HG03175 (cell line): Measurements from ENCODE around the gene LTBP1.
"Not testable (repeated sequence)": the region's sequence is repeated elsewhere in the genome, so short reads cannot be mapped to it uniquely, and the experiment has no call there.

Source experiments
- ATAC-seq: cut with Tn5 transposase; IDR thresholded peaks from one replicate; pipeline ENCODE4 v1.9.1; 2021; ENCODE audit warnings: mild to moderate bottlenecking, moderate library complexity; ENCODE audit not compliant: unreplicated experiment

Gene LTBP1

DNA sequence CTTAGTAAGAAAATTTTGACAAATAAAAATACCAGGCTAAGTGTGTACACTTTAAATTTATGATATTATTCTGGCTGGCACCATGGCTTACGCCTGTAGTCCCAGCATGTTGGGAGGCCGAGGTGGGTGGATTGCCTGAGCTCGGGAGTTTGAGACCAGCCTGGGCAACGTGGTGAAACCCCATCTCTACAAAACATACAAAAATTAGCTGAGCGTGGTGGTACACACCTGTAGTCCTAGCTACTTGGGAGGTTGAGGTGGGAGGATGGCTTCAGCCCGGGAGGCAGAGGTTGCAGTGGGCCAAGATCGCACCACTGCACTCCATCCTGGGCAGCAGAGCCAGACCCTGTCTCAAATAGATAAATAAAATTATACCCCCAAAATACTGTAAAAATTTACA lies 421.8 kb downstream of the LTBP1 start:
- not testable (repeated sequence) for ATAC-seq

DNA sequence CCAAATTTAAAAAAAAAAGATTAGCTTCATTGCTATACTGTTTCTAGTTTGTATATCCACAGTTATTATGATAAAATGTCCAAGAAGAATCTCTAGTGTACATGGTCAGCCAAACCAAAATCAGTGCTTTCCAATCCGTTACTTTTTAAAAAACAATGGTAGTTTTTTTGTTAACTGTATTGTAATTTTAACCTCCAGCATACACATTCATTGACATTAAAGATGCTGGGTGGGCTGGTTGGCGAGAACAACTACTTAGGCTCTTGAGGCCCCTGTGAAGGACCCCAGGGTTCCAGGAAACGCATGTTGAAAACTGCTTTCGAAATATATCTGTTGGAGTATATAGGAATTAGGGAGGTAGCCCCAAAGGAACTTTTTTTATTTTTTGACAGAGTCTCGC lies 422.4 kb downstream of the LTBP1 start:
- ATAC-seq, result no peak

DNA sequence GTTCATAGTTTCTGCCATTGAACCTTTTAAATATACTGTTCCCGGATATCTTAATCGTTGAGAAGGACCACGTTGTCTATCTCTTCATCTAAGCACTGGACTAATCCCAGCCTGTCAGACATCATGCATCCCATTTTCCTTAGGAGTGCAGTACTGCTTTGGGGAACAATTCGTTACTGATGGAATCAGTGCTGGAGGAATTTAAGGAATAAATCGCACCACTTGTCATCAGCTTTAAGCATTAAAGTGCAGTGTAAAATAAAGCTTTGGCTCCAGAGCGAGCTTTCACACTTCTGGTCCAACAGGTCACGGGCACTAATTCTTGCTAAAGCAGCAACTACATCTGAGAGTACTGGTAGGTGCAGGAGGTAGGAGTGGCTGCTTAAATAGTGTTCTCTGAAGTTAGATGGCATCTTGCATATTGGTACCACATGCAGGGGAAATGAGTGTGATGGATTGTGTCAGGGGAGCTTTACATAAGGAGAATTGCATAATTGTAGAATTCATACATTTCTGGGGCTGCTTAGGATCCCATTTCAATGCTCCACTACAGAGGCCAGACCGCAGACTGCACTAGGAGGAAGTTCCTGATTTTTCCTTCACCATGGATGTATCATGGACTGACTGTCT lies 424.0 kb downstream of the LTBP1 start:
- ATAC-seq, result no peak

DNA sequence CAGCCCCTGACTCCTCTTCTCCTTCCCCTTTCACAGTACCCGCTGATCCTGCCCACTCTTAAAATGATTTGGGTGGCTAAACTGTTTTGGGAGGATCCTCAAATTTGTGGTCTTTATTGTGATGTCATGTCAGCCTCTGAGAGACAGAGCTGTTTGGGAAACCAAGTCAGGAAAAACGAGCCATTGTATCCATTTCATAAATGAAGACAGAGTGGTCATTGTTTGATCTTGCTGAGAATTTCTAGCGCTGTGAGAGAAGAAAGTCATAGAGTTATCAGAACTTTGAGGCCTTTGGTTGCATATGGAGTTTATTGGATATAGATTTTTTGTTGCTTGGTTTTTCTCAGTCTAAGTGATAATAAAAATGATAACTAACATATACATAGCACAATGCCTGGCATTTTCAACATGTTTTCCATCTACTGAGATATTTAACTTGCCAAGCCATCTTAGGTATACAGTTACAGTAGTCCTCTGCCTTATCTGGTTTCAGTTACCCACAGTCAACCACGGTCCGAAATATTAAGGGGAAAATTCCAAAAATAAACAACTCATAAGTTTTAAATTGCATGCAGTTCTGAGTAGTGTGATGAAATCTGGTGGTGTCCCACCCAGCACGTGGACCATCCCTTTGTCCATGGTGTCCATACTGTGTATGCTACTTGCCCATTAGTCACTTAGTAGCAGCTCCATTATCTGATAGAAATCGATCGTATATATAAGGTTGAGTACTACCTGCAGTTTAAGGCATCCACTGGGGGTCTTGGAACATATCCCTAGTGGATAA lies 424.7 kb downstream of the LTBP1 start:
- ATAC-seq, result no peak

DNA sequence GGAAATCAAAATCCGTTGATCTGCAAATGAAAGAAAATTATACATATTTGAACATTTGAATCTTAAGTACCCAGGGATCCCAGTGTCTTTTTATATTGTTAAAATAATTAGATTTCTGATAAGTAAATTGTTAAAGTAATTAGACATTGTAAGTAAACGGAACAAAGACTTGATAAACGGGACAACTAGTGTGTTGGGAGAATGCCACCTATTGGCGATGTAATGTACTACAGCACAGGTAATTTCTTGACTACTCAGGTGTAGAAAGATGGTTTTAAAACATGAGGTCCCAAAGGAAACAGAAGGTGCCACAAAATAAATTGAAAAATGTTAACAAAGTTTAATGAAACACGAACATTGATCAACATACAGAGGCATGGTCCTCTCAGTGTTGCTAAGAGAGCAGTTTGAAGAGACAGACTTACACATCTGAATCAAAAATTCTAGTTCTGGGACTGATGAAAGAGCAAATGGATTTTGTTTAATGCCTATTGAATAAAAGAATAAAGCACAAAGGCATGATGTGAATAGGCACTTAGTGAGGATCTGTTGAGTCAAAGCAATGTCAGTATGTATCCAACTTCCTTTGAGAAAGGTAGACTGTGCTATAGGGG lies 426.3 kb downstream of the LTBP1 start:
- no peak for ATAC-seq

DNA sequence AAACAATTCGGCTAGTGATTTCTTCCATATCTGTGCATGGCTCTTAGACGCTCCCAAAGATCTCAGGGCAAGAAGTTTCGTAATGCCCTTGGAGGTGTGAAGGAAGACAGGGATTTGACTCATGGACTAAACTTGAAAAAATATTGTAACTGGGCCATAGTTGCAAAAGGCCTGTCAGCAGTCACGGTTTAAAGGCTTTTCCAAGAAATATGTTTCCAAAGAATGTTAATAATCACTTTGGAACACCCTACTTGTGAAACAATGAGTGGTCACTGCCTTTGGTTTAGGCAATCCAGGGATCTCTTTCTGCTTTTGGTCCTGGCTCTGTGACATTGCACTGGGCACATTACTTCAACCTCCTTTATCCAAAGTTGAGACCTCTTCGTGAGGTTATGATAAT lies 427.2 kb downstream of the LTBP1 start:
- ATAC-seq, result no peak

DNA sequence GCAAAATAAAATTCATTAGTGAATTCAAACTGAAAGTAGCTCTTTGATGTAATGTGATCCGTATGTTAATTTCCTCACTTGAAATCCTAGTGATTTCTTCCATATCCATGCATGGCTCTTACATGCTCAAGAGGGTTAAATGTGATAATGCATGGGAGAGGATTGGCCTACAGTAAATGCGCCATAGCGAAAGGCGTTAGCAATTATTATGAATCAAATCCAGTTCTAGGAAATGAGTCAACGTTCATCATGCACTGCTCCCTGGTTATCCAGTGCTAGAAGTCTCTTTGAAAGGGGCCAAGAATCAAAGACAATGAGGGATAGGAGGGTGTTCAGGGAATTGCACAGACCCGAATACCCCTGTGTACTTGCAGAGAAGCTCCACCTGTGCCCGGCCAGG lies 428.3 kb downstream of the LTBP1 start:
- no peak for ATAC-seq

DNA sequence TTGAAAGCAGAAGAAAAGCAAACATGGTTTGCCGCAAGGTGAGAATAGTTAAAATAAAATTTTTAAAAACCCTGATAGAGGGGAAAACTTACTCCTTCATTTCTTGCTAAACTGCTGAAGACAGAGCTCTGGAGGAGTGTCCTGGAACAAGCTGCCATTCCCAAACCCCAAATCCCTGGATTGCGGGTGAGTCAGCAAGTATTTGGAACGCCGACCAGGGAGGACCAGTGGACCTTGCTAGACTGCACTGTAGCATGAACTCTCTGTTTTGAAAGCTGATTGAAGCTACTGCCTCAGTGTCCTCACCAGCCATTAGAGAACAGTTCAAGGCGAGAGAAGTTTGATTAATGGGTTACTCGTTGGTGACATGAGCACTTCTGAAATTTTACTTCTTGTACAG lies 430.3 kb downstream of the LTBP1 start:
- no peak for ATAC-seq

DNA sequence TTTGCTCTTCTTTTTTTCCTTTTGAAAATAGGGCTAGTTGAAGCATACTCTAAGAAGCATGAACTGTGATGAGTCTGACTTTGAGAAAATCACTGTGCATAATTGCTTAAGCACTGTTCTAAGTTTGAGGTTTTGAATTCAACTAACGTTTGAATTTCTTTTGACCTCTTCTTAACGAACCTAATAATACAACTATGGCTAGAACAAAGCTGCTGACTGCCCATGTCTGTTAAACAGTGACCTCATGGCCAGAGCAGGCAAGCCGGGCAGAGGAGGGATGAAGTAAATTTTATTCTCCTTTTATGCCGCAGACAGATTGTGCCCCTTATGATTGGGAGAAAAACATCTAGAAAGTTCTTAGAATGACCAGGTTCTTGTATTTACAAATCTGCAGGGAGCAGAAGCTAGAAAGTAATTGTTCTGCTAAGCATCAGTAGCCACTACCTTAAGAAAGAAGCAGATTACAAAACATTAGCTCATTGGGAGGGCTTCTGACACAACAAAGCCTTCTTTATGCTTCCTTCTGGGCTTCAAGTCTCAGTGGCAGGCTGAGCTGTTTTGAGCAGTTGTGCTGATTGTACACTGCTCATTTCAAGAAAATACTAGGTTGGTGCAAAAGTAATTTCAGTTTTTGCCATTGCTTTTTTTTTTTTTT lies 431.9 kb downstream of the LTBP1 start:
- ATAC-seq, result no peak

DNA sequence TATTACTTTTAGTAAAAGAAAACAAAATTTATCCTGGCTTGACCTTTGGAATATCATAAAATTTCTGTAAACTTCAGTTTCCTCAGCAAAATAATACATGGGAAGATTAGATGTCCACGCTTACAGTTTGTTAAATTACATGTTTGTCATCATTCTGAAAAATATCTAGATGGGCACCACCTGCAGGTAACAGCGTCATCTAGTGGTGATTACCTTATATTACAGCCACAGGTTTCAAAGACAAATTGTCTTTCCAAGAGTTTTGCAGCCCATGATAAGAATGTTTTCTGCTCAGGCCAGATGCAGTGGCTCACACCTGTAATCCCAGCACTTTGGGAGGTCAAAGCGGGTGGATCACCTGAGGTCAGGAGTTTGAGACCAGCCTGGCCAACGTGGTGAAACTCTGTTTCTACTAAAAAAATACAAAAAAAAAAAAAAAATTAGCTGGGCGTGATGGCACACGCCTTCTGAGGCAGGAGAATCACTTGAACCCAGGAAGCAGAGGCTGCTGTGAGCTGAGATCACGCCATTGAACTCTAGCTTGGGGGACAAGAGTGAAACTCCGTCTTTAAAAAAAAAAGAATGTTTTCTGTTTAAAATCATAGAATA lies 433.4 kb downstream of the LTBP1 start:
- ATAC-seq, result no peak

DNA sequence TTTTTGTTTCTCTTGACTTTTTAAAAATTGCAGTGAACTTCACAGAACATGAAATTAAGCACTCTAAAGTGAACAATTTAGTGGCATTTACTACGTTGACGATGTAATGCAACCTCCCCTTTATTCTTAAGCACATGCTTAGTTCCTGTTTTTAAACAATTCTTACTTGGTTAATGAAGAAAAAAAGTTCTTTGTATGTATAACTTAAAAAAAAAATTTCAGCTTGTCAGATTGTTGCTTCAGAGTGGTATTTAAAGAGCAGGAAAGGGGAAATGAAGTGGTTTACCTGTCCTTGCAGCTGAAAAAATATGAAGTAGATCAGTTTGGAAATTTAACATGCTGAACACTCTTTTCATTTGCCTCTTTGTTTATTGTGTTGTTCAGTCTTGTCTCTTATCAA lies 434.0 kb downstream of the LTBP1 start:
- ATAC-seq, result no peak

DNA sequence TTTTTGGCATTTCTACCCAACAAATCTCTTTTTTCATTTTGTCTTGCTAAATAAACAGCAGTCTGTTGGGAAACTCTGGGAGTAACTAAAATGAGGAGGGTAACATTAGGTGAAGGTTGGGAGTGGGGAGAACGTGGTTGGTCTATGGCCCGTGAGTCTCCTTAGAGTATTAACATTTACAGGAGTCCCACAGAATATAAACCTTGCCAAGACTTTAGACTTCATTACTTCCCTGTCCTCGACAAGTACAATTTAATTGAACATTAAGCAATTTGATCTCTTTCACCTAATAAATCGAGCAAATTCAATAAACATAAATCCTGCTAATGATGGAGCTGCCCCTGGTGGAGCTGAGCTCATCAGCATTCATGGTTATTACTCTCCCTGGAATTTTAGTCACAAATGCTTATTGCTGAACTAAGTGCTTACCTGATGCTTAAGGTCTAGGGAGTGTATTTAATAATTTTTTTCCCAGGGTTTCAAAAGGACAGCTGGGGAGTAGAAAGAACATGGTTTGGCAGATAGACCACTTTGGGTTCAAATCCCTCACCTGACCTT lies 434.6 kb downstream of the LTBP1 start:
- no peak for ATAC-seq

DNA sequence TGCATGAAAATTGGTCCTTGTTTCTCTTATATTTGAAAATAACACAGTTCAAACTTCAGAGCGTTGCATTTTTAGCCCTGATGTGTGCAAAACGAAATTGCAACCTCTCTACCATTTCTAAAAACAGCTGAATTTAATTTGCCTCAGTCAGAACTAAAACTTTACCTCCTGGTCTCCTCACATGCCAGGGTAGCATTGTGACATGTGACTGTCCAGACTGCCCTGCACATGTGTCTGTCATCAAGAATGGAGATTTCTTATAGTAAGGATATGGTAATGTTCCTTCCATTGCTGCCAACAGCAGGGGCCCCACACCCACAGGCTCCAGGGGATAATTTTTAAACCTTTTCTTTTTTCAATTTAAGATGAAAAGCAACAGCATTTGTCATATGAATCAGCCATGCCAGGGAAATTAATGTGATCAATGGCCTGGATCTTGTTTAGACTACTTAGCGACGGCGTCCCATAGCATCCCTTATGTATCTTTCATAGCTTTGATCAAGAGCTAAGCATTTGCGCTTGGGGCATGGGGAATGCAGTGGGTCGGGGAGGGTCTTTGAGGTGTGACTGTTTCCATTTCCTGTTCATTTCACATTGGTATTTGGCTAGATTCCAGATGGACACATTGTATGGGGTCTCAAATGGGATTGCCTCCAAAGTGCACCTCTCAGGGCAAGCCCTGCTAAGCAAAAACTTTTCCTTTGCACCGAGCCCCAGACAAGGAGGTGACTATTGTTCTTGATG lies 437.3 kb downstream of the LTBP1 start:
- ATAC-seq, result no peak

DNA sequence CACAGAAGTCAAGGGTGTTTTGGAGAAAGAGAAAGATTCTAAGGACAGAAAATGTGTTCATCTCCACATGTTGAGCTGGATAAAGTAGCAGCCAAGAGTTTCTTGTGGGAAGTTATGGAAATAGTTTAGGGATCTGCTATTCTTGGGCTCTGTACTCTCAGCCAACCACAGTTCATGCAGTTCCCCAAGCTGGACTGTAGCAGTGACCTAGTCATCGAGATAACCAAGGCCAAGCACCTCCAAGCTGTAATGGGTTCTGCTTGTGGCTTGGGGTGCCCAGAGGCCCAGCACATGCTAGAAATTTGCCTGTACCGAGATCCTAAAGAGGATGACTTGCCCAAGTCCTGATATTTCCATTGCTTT lies 437.8 kb downstream of the LTBP1 start:
- ATAC-seq, result no peak

DNA sequence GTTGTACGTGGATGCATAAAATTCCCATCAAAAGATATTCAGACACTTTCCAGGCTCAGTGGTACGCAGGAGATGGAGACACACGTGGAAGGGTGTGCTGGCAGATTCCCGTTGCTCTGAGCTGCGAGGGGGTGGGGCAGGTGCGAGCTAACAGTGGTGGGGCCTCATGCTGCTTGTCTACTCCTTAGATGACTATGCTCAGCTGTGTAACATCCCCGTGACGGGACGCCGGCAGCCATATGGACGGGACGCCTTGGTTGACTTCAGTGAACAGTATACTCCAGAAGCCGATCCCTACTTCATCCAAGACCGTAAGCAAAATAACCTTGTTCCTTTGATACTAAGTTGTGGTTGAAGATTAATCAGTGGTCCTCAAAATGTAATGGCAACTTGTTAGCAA lies 442.2 kb downstream of the LTBP1 start:
- no peak for ATAC-seq

DNA sequence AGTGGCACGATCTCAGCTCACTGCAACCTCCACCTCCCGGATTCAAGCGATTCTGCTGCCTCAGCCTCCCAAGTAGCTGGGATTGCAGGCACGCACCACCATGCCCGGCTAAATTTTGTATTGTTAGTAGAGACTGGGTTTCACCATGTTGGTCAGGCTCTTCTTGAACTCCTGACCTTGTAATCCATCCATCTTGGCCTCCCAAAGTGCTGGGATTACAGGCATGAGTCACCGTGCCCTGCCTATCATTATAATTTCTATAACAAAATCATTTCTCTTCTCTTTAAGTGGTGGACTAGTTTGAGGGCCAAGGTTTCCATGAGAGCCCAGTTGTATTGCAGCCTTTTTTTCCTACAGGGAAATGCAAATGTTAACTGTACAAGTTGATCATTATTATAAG lies 442.9 kb downstream of the LTBP1 start:
- ATAC-seq, result not testable (repeated sequence)

DNA sequence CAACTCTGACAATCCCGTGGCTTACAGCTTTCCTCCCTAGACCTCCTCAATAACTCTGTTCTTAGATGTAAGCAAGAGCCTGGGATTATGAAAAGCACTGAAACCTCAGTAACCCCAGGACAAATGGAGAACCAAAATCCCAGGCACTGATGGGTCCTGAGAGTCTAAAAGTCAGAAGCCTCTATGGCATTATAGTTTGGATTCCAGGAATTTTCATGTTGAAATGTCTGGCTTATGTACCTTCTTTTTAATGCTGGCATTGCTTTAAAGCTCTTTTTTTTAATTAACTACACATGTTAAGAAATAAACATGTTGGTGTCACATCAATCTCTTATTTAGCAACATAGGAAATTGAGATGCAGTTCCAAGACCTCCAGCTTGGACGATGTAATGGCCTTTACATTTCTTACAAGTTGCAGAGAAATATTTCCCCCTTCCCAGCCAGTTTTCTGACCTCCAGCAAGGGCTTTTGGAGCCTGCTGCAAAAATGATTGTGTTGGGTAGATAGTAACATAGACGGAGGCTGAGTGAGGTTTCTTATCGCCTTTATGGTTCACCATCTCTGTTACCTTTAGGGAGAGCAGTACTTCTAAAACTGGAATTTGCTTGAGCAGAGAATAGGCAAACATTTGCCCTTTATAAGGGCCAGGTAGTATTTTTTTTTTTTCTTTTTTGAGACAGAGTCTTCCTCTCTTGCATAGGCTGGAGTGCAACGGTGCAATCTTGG lies 444.9 kb downstream of the LTBP1 start:
- ATAC-seq, result no peak

DNA sequence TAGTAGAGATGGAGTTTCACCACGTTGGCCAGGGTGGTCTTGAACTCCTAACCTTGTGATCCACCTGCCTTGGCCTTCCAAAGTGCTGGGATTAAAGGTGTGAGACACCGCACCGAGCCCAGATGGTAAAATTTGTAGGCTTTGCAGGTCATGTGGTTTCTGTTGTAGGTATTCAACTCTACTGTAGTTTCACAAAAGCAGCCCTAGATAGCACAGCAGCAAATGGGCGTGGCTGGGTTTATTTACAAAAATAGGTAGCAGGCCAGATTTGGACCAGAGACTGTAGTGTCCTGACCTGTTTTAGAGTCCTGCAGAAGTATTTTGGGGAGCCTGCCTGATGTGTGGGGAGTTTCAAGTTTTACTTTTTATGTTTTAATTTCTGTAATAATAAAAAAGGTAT lies 445.6 kb downstream of the LTBP1 start:
- ATAC-seq, result no peak

DNA sequence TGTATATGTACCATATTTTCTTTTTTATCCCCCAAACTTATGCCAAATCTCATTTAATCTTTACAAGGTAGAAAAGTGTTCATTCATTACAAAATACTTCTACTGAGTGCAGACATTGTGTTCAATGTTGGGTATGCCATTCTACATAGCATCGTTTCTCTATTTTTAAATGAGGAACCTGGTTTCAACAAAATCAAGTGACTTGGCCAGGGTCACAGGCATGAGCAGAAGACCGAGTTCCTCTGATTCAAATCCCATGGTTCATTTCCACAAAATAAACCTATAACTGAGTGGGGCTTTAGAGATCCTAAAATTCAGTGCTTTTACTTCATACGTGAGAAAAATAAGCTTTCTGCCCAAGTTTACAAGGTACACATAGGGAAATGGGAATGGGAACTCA lies 448.3 kb downstream of the LTBP1 start:
- no peak for ATAC-seq
